Measurements from ENCODE around the gene RCSD1.

RCSD1 gene

GRCh38 chr1:167588361-167588760, 41.7 kb upstream of the RCSD1 start:
- ChIA-PET CTCF (interaction anchor here (1.0 to 1.9 kb wide), 4 partner anchors 13 to 99 kb away, joined by 3 to 10 read pairs (median 4); no protein-coding TSS in a partner anchor), POLR2A (no interaction called here)
- TF ChIP-seq, protein P1, sequence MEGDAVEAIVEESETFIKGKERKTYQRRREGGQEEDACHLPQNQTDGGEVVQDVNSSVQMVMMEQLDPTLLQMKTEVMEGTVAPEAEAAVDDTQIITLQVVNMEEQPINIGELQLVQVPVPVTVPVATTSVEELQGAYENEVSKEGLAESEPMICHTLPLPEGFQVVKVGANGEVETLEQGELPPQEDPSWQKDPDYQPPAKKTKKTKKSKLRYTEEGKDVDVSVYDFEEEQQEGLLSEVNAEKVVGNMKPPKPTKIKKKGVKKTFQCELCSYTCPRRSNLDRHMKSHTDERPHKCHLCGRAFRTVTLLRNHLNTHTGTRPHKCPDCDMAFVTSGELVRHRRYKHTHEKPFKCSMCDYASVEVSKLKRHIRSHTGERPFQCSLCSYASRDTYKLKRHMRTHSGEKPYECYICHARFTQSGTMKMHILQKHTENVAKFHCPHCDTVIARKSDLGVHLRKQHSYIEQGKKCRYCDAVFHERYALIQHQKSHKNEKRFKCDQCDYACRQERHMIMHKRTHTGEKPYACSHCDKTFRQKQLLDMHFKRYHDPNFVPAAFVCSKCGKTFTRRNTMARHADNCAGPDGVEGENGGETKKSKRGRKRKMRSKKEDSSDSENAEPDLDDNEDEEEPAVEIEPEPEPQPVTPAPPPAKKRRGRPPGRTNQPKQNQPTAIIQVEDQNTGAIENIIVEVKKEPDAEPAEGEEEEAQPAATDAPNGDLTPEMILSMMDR (IDR thresholded peaks at IDR 0.05; ENCODE audit: control extremely low read depth, extremely low read depth, low read depth, missing control alignments): no peak
- no peak for DNase-seq (ENCODE audit: extremely low spot score)

DNA sequence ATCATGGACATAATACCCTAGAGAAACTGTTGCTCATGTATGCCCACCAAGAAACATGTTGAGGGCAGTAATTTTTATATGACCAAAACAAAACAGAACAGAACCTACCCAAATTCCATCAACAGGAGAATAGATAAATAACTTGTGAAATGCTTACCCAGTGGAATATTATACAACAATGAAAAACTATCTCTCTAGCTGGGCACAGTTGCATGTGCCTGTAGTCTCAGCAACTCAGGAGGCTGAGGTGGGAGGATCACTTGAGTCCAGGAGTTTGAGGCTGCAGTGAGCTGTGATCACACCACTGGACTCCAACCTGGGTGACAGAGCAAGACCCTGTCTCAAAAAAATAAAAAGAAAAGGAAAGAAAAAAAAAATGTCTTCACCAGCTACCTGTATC, 37.6 kb upstream of the RCSD1 start:
- CTCF ChIA-PET: interaction anchor here (1.2 kb wide), 1 partner anchor 45 kb away, joined by 3 read pairs; no protein-coding TSS in a partner anchor

DNA sequence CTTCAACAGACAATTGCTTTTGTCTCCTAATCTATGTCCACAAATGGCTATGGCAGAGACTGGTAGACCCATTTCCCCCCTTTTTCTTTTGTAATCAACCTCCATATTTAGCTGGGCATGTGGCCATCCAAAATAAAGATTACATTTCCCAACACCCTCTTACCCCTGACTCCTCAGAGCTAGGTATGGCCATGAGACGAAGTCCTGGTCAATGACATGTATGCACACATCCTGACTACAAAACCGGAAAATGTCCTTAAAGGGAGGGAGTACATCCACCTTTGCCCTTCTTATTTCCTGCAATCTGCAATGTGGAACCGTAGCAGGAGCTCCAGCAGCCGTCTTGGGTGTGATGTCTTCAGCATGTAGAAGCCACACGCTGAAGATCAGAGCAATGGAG, 36.2 kb upstream of the RCSD1 start:
- TF ChIP-seq, protein P1 (IDR thresholded peaks at IDR 0.05; ENCODE audit: control extremely low read depth, extremely low read depth, low read depth, missing control alignments): no peak
- no peak for DNase-seq (ENCODE audit: extremely low spot score)
- ChIA-PET POLR2A (no interaction called here), CTCF (interaction anchor here (1.7 to 3.1 kb wide), 2 partner anchors 9 to 94 kb away, joined by 4 to 16 read pairs; no protein-coding TSS in a partner anchor)

More for the DNA sequence above, 37.6 kb upstream of the RCSD1 start:
- DNase-seq (ENCODE audit: extremely low spot score): no peak
- TF ChIP-seq, protein P1 (IDR thresholded peaks at IDR 0.05; ENCODE audit: control extremely low read depth, extremely low read depth, low read depth, missing control alignments): no peak
- POLR2A ChIA-PET: no interaction called here

DNA sequence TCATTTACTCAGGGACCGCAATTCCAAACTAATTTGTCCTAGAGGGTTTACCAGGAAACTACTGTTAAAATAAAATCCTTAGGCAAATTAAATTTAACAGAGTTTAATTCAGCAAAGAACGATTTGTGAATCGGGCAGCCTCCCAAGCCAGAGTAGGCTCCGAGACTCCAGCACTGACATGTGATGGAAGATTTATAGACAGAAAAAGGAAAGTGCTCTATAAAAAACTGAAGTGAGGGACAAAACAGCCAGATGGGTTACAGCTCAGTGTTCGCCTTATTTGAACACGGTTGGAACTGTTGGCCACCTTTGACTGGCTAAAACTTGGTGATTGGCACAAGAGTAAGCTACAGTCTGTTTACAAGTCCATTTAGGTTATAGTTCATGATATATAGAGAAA, 35.2 kb upstream of the RCSD1 start:
- TF ChIP-seq, protein P1 (IDR thresholded peaks at IDR 0.05; ENCODE audit: control extremely low read depth, extremely low read depth, low read depth, missing control alignments): no peak
- POLR2A ChIA-PET: no interaction called here
- no peak for DNase-seq (ENCODE audit: extremely low spot score)
- CTCF ChIA-PET: interaction anchor here (0.8 to 3.1 kb wide), 5 partner anchors 10 to 536 kb away, joined by 3 to 16 read pairs (median 4); no protein-coding TSS in a partner anchor

DNA sequence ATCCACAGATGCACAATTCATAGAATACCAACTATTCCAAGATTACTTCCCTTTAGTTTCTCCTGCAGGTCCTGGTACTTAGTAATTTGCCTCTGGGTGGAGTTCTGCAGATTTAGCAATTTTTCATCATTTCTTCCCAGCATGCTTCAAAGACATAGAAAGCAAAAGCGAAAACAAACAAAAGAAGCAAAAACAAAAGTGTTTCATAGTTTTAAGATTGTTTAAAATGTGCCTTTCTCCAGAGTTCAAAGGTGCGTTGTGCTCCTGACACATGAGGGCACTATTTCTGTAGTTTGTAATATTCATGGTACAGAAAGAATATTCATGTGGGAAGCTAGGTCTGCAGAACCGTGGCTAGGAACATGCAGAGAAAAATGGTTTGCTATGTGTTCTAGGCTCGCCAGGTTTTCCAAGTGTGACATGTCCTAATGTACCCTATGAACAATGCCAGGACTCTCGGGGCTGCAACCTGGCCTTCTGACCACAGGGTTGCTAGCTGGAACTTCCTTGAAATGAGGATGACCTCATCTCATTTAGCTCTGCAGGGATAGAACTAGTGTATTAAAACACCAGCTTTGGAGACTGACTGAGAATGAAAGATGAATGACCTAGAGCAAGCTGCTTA, 30.0 kb upstream of the RCSD1 start:
- ChIA-PET CTCF (interaction anchor here (0.7 to 6.7 kb wide), 36 partner anchors 10 to 200 kb away, joined by 3 to 102 read pairs (median 5); no protein-coding TSS in a partner anchor), POLR2A (interaction anchor here (1.2 kb wide), 1 partner anchor 28 kb away, joined by 3 read pairs; no protein-coding TSS in a partner anchor)
- peak; percentile 65 for DNase-seq (ENCODE audit: extremely low spot score)
- TF ChIP-seq, protein P1 (IDR thresholded peaks at IDR 0.05; ENCODE audit: control extremely low read depth, extremely low read depth, low read depth, missing control alignments): peak; percentile 74

DNA sequence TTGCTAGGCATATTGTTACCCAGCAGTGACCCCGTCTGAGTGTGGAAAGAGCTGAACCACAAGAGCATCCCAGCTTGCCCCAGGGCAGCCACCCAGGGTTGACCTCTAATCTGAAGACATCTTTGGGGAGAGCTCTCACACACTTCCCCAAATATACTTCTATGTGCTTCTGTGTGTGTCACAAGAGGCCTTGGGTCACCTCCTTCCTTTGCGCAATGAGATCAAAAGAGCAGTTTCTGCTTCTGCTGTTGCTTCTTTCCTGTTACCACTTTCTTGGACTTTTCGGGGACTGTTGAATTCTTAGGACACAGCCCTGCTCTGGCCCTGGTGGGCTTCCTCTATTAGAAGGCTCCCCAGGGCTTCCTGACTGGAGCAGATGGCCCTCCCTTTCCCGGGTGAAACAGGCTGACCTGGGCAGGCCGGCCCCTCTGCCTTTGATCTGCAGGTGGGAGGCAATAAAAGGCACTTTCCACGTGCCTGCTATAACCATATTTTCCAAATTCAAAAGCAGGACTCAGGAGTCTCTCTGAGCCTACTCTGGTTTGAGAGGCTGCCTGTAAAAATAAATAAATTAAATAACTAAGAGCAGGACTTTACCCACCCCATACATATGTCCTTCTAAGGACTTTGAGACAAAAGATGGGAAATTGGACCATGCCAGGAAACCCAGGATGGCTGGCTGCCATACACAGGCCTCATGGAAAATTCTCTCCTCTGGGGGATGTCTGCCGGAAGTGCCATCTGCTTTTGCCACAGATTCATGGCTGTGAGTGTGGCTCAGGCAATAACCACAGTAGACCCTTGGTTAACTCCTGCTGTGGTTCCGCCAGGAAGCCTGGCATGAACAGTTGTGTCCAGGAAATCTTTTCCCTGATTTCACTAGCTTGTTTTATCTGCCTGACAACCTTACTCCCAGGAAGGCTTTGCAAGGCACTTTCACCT, 28.3 kb upstream of the RCSD1 start:
- DNase-seq (ENCODE audit: extremely low spot score): peak; percentile 61
- CTCF ChIA-PET: interaction anchor here (0.9 to 6.7 kb wide), 21 partner anchors 8 to 481 kb away, joined by 3 to 102 read pairs (median 7); no protein-coding TSS in a partner anchor
- POLR2A ChIA-PET: no interaction called here
- TF ChIP-seq, protein P1 (IDR thresholded peaks at IDR 0.05; ENCODE audit: control extremely low read depth, extremely low read depth, low read depth, missing control alignments): no peak

Measured in GM10248 (cell line).